Inferior parietal cortex (tissue), 1 donor: ENCODE measurements around the gene VPS8.

Source experiments
- DNase-seq: peaks from one replicate; pipeline ENCODE4 v3.0.0-alpha.2; 2016; ENCODE audit errors: extremely low spot score

The VPS8 gene

GRCh38 chr3:184811034-184811433 lies 932 bp upstream of the VPS8 start:
- no peak for DNase-seq

- no peak for DNase-seq
These were observed 335 bp upstream of the VPS8 start for GRCh38 chr3:184811663-184811998.

GRCh38 chr3:184812662-184813042 lies 686 bp downstream of the VPS8 start:
- DNase-seq, result no peak

- no peak for DNase-seq
These were observed 1.4 kb downstream of the VPS8 start for GRCh38 chr3:184813357-184813756.

- DNase-seq, result no peak
These were observed 2.2 kb downstream of the VPS8 start for GRCh38 chr3:184814214-184814613.

GRCh38 chr3:184815046-184815930 lies 3.3 kb downstream of the VPS8 start:
- no peak for DNase-seq

- no peak for DNase-seq
These were observed 4.6 kb downstream of the VPS8 start for GRCh38 chr3:184816614-184817013.

GRCh38 chr3:184820525-184820924 lies 8.6 kb downstream of the VPS8 start:
- DNase-seq, result no peak

GRCh38 chr3:184821034-184821433 lies 9.1 kb downstream of the VPS8 start:
- no peak for DNase-seq

- no peak for DNase-seq
These were observed 10.1 kb downstream of the VPS8 start for GRCh38 chr3:184822081-184822480.

GRCh38 chr3:184822654-184823053 lies 10.7 kb downstream of the VPS8 start:
- DNase-seq, result no peak

- no peak for DNase-seq
These were observed 12.0 kb downstream of the VPS8 start for GRCh38 chr3:184823990-184824389.

- no peak for DNase-seq
These were observed 13.3 kb downstream of the VPS8 start for GRCh38 chr3:184825121-184825820.

GRCh38 chr3:184827572-184827971 lies 15.6 kb downstream of the VPS8 start:
- no peak for DNase-seq

GRCh38 chr3:184832044-184832443 lies 20.1 kb downstream of the VPS8 start:
- DNase-seq, result no peak

- no peak for DNase-seq
These were observed 20.9 kb downstream of the VPS8 start for GRCh38 chr3:184832903-184833302.

- DNase-seq, result no peak
These were observed 24.3 kb downstream of the VPS8 start for GRCh38 chr3:184836090-184836822.

GRCh38 chr3:184842433-184842832 lies 30.5 kb downstream of the VPS8 start:
- no peak for DNase-seq

GRCh38 chr3:184845819-184846218 lies 33.9 kb downstream of the VPS8 start:
- no peak for DNase-seq

GRCh38 chr3:184846496-184846895 lies 34.5 kb downstream of the VPS8 start:
- no peak for DNase-seq

- no peak for DNase-seq
These were observed 37.0 kb downstream of the VPS8 start for GRCh38 chr3:184848934-184849333.

- no peak for DNase-seq
These were observed 38.2 kb downstream of the VPS8 start for GRCh38 chr3:184850201-184850600.

- DNase-seq, result no peak
These were observed 45.1 kb downstream of the VPS8 start for GRCh38 chr3:184857099-184857498.
